Fibroblast of peridontal ligament (primary cell): ENCODE results near the gene YWHAQ.

Experiments used
- DNase-seq: peaks from one replicate; pipeline ENCODE4 v3.0.0-alpha.2; 2010; ENCODE audit errors: extremely low read depth

YWHAQ gene

GRCh38 chr2:9630736-9631552 lies at the start of gene YWHAQ:
Gene YWHAQ, minus strand, starts transcription at chr2:9630997. Its CDS starts 545 bp downstream, at chr2:9630452.
- DNase-seq: peak; percentile 99

- DNase-seq: no peak
These were observed 49.3 kb upstream of the YWHAQ start for GRCh38 chr2:9680082-9680481.

- no peak for DNase-seq
These were observed 48.4 kb upstream of the YWHAQ start for GRCh38 chr2:9679218-9679617.

GRCh38 chr2:9678544-9678943 lies 47.7 kb upstream of the YWHAQ start:
- DNase-seq: no peak

- DNase-seq: peak; percentile 92
These were observed 44.9 kb upstream of the YWHAQ start for GRCh38 chr2:9675415-9676351.

- DNase-seq: no peak
These were observed 44.2 kb upstream of the YWHAQ start for GRCh38 chr2:9674891-9675414.

GRCh38 chr2:9673914-9674481 lies 43.2 kb upstream of the YWHAQ start:
- DNase-seq: no peak

GRCh38 chr2:9668687-9669345 lies 38.0 kb upstream of the YWHAQ start:
- DNase-seq: peak; percentile 57

- no peak for DNase-seq
These were observed 37.0 kb upstream of the YWHAQ start for GRCh38 chr2:9667826-9668225.

GRCh38 chr2:9666306-9666705 lies 35.5 kb upstream of the YWHAQ start:
- DNase-seq: peak; percentile 26

- peak; percentile 75 for DNase-seq
These were observed 35.1 kb upstream of the YWHAQ start for GRCh38 chr2:9665898-9666297.

GRCh38 chr2:9664365-9664764 lies 33.6 kb upstream of the YWHAQ start:
- DNase-seq: no peak

GRCh38 chr2:9663008-9663879 lies 32.4 kb upstream of the YWHAQ start:
- DNase-seq: no peak

- no peak for DNase-seq
These were observed 30.5 kb upstream of the YWHAQ start for GRCh38 chr2:9661261-9661660.

GRCh38 chr2:9660781-9661180 lies 30.0 kb upstream of the YWHAQ start:
- DNase-seq: no peak

GRCh38 chr2:9660154-9660553 lies 29.4 kb upstream of the YWHAQ start:
- DNase-seq: no peak

GRCh38 chr2:9658972-9659371 lies 28.2 kb upstream of the YWHAQ start:
- peak; percentile 50 for DNase-seq

GRCh38 chr2:9657731-9658130 lies 26.9 kb upstream of the YWHAQ start:
- DNase-seq: no peak

GRCh38 chr2:9657083-9657482 lies 26.3 kb upstream of the YWHAQ start:
- no peak for DNase-seq

- DNase-seq: peak; percentile 85
These were observed 25.5 kb upstream of the YWHAQ start for GRCh38 chr2:9656270-9656766.
